Testis (tissue), 2 donors: ENCODE results near the gene CCDC7.

Experiments
- CTCF ChIP-seq, 3 experiments: fragments of 450-650 bp in 2 of 3; fragments of 200-600 bp in 1 of 3; sonication (generic) in 1 of 3; IDR thresholded peaks; one replicate each; pipeline ENCODE4 v1.5.1; 2016 to 2019; ENCODE audit warnings: antibody characterized with exemption in 3 of 3, mild to moderate bottlenecking in 2 of 3, moderate library complexity in 1 of 3
- POLR2A ChIP-seq: fragments of 450-650 bp; IDR thresholded peaks from one replicate; pipeline ENCODE4 v1.6.1; 2017; ENCODE audit warnings: antibody characterized with exemption, mild to moderate bottlenecking, moderate library complexity

- peak; percentile 19 to 50 (median 49) for TF ChIP-seq CTCF (IDR thresholded peaks at IDR 0.05)
- no peak for TF ChIP-seq POLR2A
These were observed 349.8 kb downstream of the CCDC7 start for GRCh38 chr10:32795598-32796183.
